HepG2 (cell line): Measurements from ENCODE around the gene PLRG1. TPM values are rescaled to one million over a fixed set of nuclear protein-coding genes. Genes with fewer than 3 reads are reported as not detected.

Source experiments
- ATAC-seq: fragments of 200-7000 bp; cut with Tn5 transposase; 3 replicates; pipeline ENCODE4 v1.9.1; 2020; ENCODE audit warnings: mild to moderate bottlenecking, moderate library complexity
- BruUV-seq: library from RNA; stranded (reverse); fragments of 400-500 nt; replicated peaks from 2 replicates; lab custom pipeline; 2021; lab: Mats Ljungman, UMichigan
- CTCF ChIA-PET: fragments of 300-600 bp; formaldehyde crosslinking; extraction: SDS; loops from one replicate; lab custom pipeline; 2021; ENCODE audit warnings: low total read pairs, inconsistent platforms, low intra/inter-chr PET ratio; lab: Yijun Ruan, JAX
- POLR2A ChIA-PET: fragments of 350-600 bp; sonication (Branson Sonifier 250); formaldehyde crosslinking; loops from one replicate; lab custom pipeline; 2020; ENCODE audit warnings: antibody characterized with exemption, inconsistent platforms; lab: Yijun Ruan, JAX
- DNase-seq: peaks from one replicate; pipeline ENCODE4 v3.0.0-alpha.2; 2015; ENCODE audit warnings: low spot score
- FAIRE-seq: peaks from 3 replicates; lab custom pipeline; 2011; peaks lifted over from hg19 to GRCh38; lab: Jason Lieb, UNC
- H2AFZ ChIP-seq: one replicate; pipeline ENCODE4 v1.6.1; 2011; ENCODE audit warnings: low read length, inconsistent platforms
- H3K27ac ChIP-seq: fragments of 300-600 bp; 3 replicates; pipeline ENCODE4 v1.8.0; 2011; ENCODE audit warnings: mixed run types, mild to moderate bottlenecking, mixed read lengths, low read length, inconsistent platforms; ENCODE audit not compliant: insufficient read depth; ENCODE audit errors: extremely low read length
- H3K27me3 ChIP-seq, 2 experiments: fragments of 200-600 bp in 1 of 2; 2 replicates in 1 of 2; 3 replicates in 1 of 2; pipeline versions ENCODE4 v1.6.0 to v1.8.0; 2011; ENCODE audit warnings: low read length in 2 of 2, mild to moderate bottlenecking in 2 of 2, moderate library complexity in 2 of 2, inconsistent platforms in 1 of 2; ENCODE audit not compliant: insufficient read depth in 2 of 2, control insufficient read depth in 1 of 2
- H3K36me3 ChIP-seq, 2 experiments: fragments of 200-600 bp in 1 of 2; replicated peaks in 1 of 2; 2 replicates in 1 of 2; 3 replicates in 1 of 2; pipeline versions ENCODE4 v1.5.1 to v1.8.0; 2011; ENCODE audit warnings: low read length in 2 of 2, inconsistent platforms in 1 of 2; ENCODE audit not compliant: insufficient read depth in 2 of 2, control insufficient read depth in 1 of 2
- H3K4me1 ChIP-seq: 2 replicates; pipeline ENCODE4 v1.5.1; 2012; ENCODE audit warnings: low read length, inconsistent platforms; ENCODE audit not compliant: insufficient read depth
- H3K4me2 ChIP-seq: 2 replicates; pipeline ENCODE4 v1.6.0; 2011; ENCODE audit warnings: low read depth, low read length, inconsistent platforms
- H3K4me3 ChIP-seq, 3 experiments: fragments of 200-600 bp in 1 of 3; sonication (generic), shearing (Covaris generic) in 1 of 3; replicated peaks in 1 of 3; 2 replicates each; pipeline ENCODE4 v1.5.1; 2011 to 2016; ENCODE audit warnings: low read length in 3 of 3, inconsistent platforms in 2 of 3, low read depth in 2 of 3, mild to moderate bottlenecking in 2 of 3, control low read depth in 1 of 3, mixed read lengths in 1 of 3; ENCODE audit not compliant: insufficient read depth in 1 of 3
- H3K79me2 ChIP-seq: one replicate; pipeline ENCODE4 v1.6.1; 2011; ENCODE audit warnings: low read length, inconsistent platforms; ENCODE audit not compliant: insufficient read depth
- H3K9ac ChIP-seq: 2 replicates; pipeline ENCODE4 v1.6.0; 2011; ENCODE audit warnings: mild to moderate bottlenecking, low read depth, low read length, inconsistent platforms; ENCODE audit not compliant: insufficient read depth
- H3K9me3 ChIP-seq: 2 replicates; pipeline ENCODE4 v1.5.1; 2012; ENCODE audit warnings: mild to moderate bottlenecking, low read length
- H4K20me1 ChIP-seq: 2 replicates; pipeline ENCODE4 v1.6.0; 2011; ENCODE audit warnings: inconsistent platforms, mild to moderate bottlenecking, low read length, moderate library complexity; ENCODE audit not compliant: insufficient read depth
- AGO2 ChIP-seq: fragments of 200-400 bp; formaldehyde crosslinking; optimal IDR thresholded peaks from 2 replicates; pipeline ENCODE3; 2017; ENCODE audit warnings: mild to moderate bottlenecking, low read depth, low read length, moderate library complexity
- ELF4 ChIP-seq: sonication (generic); formaldehyde crosslinking; IDR thresholded peaks from 2 replicates; pipeline ENCODE4 v1.5.0; 2020; ENCODE audit warnings: missing genetic modification reagents, mild to moderate bottlenecking, moderate library complexity, borderline replicate concordance
- ERF ChIP-seq: IDR thresholded peaks from 2 replicates; pipeline ENCODE4 v1.6.1; 2018; ENCODE audit warnings: missing biosample characterization, missing genetic modification reagents
- EZH2 ChIP-seq: conservative IDR thresholded peaks from 2 replicates; pipeline ENCODE4 v1.6.1; 2012; ENCODE audit warnings: mild to moderate bottlenecking, low read depth, low read length, moderate library complexity
- KDM2A ChIP-seq: sonication (generic); formaldehyde crosslinking; IDR thresholded peaks from 2 replicates; pipeline ENCODE4 v1.4.0; 2020; ENCODE audit warnings: low read depth, missing genetic modification reagents, borderline replicate concordance
- MTA1 ChIP-seq: sonication (generic); formaldehyde crosslinking; IDR thresholded peaks from 2 replicates; pipeline ENCODE4 v1.4.0; 2020; ENCODE audit warnings: missing genetic modification reagents, mild to moderate bottlenecking, borderline replicate concordance
- NFKB2 ChIP-seq: sonication (generic); formaldehyde crosslinking; IDR thresholded peaks from 2 replicates; pipeline ENCODE4 v1.4.0; 2020; ENCODE audit warnings: missing genetic modification reagents, borderline replicate concordance
- SETDB1 ChIP-seq: sonication (generic); formaldehyde crosslinking; IDR thresholded peaks from 2 replicates; pipeline ENCODE4 v1.5.1; 2020; ENCODE audit warnings: missing genetic modification reagents, mild to moderate bottlenecking, borderline replicate concordance
- ZBTB40 ChIP-seq, 2 experiments: fragments of 450-650 bp in 1 of 2; sonication (generic) in 1 of 2; formaldehyde crosslinking in 1 of 2; IDR thresholded peaks; 2 replicates each; pipeline versions ENCODE4 v1.6.1 to v1.8.0; 2016 to 2022; ENCODE audit warnings: antibody characterized with exemption in 1 of 2, mild to moderate bottlenecking in 1 of 2, missing genetic modification reagents in 1 of 2
- ZNF274 ChIP-seq: sonication (generic); formaldehyde crosslinking; IDR thresholded peaks from 2 replicates; pipeline ENCODE4 v1.5.1; 2020; ENCODE audit warnings: mild to moderate bottlenecking, missing genetic modification reagents
- ZNF770 ChIP-seq: sonication (generic); formaldehyde crosslinking; IDR thresholded peaks from 2 replicates; pipeline ENCODE4 v1.5.0; 2020; ENCODE audit warnings: mild to moderate bottlenecking, missing genetic modification reagents
- WGBS: methylation state at CpG from one replicate; pipeline ENCODE4 v1.1.6; 2017; ENCODE audit warnings: low lambda C conversion rate; 5-methylcytosine and 5-hydroxymethylcytosine counted together
- in situ Hi-C: cut with HindIII; loops from 2 replicates; pipeline ENCODE4 v1.10.0; 2017; ENCODE audit warnings: low pct_unique_long_range_greater_than_20kb; ENCODE audit not compliant: extremely low pct_ligation_motif_present
- intact Hi-C: fragments of 100-400 bp; cut with micrococcal nuclease; formaldehyde crosslinking; loops from one replicate; pipeline ENCODE4 v1.10.0; 2022; ENCODE audit not compliant: unreplicated experiment
- polyA plus RNA-seq, 8 experiments: library from polyadenylated mRNA; depleted of rRNA in 3 of 8; stranded (reverse) in 7 of 8; unstranded in 1 of 8; fragments of >200 nt; fragmentation: Illumina TruSeq in 4 of 8; extraction: Trizol in 4 of 8; gene quantifications; 2 replicates each; pipeline versions ENCODE4 v1.2.1 to v1.2.3, GENCODE V29; 2011 to 2016; ENCODE audit warnings: low read depth in 4 of 8, missing spikeins in 1 of 8, mixed read lengths in 1 of 8; ENCODE audit not compliant: insufficient read depth in 1 of 8
- total RNA-seq, 5 experiments: library from RNA; depleted of rRNA; stranded (reverse); fragments of >200 nt; fragmentation: Illumina TruSeq; extraction: Trizol; gene quantifications; 2 replicates each; pipeline ENCODE4 v1.2.3, GENCODE V29; 2016; ENCODE audit warnings: low read depth in 1 of 5

Gene PLRG1
- total and polyA plus RNA-seq, 2 of the 13 experiments (the other 11 are each of a cell fraction or from before 2014, with no cell fraction given), result 77.3 to 110 TPM

GRCh38 chr4:154491341-154492271 is 58.6 kb downstream of the PLRG1 start, which contains the start of gene DCHS2:
TSS of gene DCHS2 (minus strand) at chr4:154491799. CDS start at chr4:154491355, 444 bp downstream.
- CTCF ChIA-PET, result no interaction called here
- FAIRE-seq (no peak), DNase-seq (peak; percentile 24), ATAC-seq (peak; percentile 98)
- POLR2A ChIA-PET, result no interaction called here
- no TSS peak for BruUV-seq
- H2AFZ ChIP-seq, result peak within 1 kb of the TSS; percentile 42
- no peaks in the 10 kb centered on the region for H3K79me2 ChIP-seq
- H3K27me3 ChIP-seq, result peaks cover 1 to 8% of the 10 kb centered on the region in 2 experiments; a peak in 4 of 5 replicates
- H3K36me3 ChIP-seq, result no peaks in the 10 kb centered on the region
- H3K9ac ChIP-seq, result no peak within 1 kb of the TSS
- H3K4me2 ChIP-seq, result peak within 1 kb of the TSS; percentile 74
- H3K4me1 ChIP-seq, result peaks cover 13% of the 10 kb centered on the region
- intact Hi-C loops (no loop called here), in situ Hi-C loops (no loop called here)
- no peak within 1 kb of the TSS for H3K27ac ChIP-seq
- H4K20me1 ChIP-seq, result no peaks in the 10 kb centered on the region
- H3K4me3 ChIP-seq, result peak within 1 kb of the TSS; percentile 44 to 45 (median 44); a peak in 5 of 6 replicates
- no peaks in the 10 kb centered on the region for H3K9me3 ChIP-seq
- 1% methylated on average over 26 of the region's 53 CpGs for WGBS
- TF ChIP-seq NFKB2 (no peak), MTA1 (CRISPR knock-in tag) (peak; percentile 57; the same call in 1 of the 2 replicates), AGO2 (no peak), KDM2A (CRISPR knock-in tag) (0 out of 2 replicates have a peak, but pooled peaks have one; percentile 43), ZNF274 (CRISPR knock-in tag) (no peak), ZNF770 (no peak), EZH2 (no peak), ERF (CRISPR knock-in tag) (no peak), ELF4 (no peak), SETDB1 (CRISPR knock-in tag) (no peak), ZBTB40 (IDR thresholded peaks at IDR 0.05) (no peak), ZBTB40 (CRISPR knock-in tag; IDR thresholded peaks at IDR 0.05) (peak; percentile 65; the same call in 1 of the 2 replicates)
